K562 (cell line): Measurements from ENCODE around the gene SVEP1. TPM values are rescaled to one million over a fixed set of nuclear protein-coding genes. Genes with fewer than 3 reads are reported as not detected.

Experiments
- CBFB ChIP-seq: sonication (generic); formaldehyde crosslinking; IDR thresholded peaks from 2 replicates; pipeline ENCODE4 v1.4.0; 2020; ENCODE audit warnings: mild to moderate bottlenecking, missing genetic modification reagents
- ESRRA ChIP-seq: fragments of 450-650 bp; IDR thresholded peaks from 2 replicates; pipeline ENCODE4 v1.6.1; 2014; ENCODE audit warnings: low read depth, mild to moderate bottlenecking, moderate library complexity, borderline replicate concordance
- PTTG1 ChIP-seq: fragments of 450-650 bp; IDR thresholded peaks from 2 replicates; pipeline ENCODE4 v1.6.1; 2016; ENCODE audit warnings: low read depth, mild to moderate bottlenecking, missing genetic modification characterization, missing compliant biosample characterization
- REST ChIP-seq, 2 experiments: fragments of 450-650 bp; formaldehyde crosslinking in 1 of 2; IDR thresholded peaks; 2 replicates each; pipeline versions ENCODE4 v1.4.0 to v1.6.1; 2014 to 2020; ENCODE audit warnings: mild to moderate bottlenecking in 2 of 2, borderline replicate concordance in 1 of 2, low read depth in 1 of 2
- ZBTB7A ChIP-seq: IDR thresholded peaks from 2 replicates; pipeline ENCODE4 v1.6.1; 2011; ENCODE audit warnings: low read depth, mild to moderate bottlenecking, low read length, moderate library complexity, borderline replicate concordance; ENCODE audit not compliant: control insufficient read depth
- polyA plus RNA-seq, 8 experiments: library from polyadenylated mRNA; depleted of rRNA in 4 of 8; stranded (reverse) in 5 of 8; unstranded in 3 of 8; fragments of >200 nt; fragmentation: Nextera tagmentation in 2 of 8; fragmentation: Illumina TruSeq in 1 of 8; extraction: Ambion mirVana in 2 of 8; extraction: Trizol in 1 of 8; gene quantifications; 2 replicates each; pipeline versions ENCODE4 v1.2.1 to v1.2.3, GENCODE V29; 2011 to 2014; ENCODE audit warnings: inconsistent platforms in 1 of 8, missing spikeins in 1 of 8
- total RNA-seq, 7 experiments: library from RNA; depleted of rRNA in 6 of 7; stranded (reverse); fragments of >200 nt in 6 of 7; fragmentation: Illumina TruSeq in 2 of 7; extraction: Trizol in 2 of 7; gene quantifications; 2 replicates each; pipeline versions ENCODE4 v1.2.1 to v1.2.3, GENCODE V29; 2011 to 2021; ENCODE audit warnings: low replicate concordance in 1 of 7

The SVEP1 gene
- total and polyA plus RNA-seq, 9 of the 15 experiments (the other 6 are each of a cell fraction or from before 2014, with no cell fraction given): 0.20 to 0.84 (median 0.43) TPM

DNA sequence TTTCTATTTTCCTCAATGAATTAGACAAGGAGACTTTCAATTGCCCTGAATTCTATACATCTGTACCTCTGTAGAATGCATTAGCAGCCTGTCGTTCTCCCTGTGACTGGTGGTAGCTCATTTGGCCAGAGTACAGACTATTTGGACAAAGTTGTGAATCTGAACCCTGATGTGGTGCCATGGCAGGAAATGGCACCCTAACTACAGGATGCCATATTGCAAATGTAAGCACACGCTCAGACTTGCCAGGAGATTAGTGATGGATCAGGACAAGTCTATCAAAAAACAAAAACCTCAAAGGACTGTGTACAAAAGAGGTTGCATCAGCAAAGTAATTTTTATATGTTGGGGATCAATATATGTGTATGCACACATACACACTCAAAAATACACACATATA, 58.3 kb downstream of the SVEP1 start (continued):
- TF ChIP-seq REST (IDR thresholded peaks at IDR 0.05; ENCODE audit: borderline replicate concordance) (no peak), REST (CRISPR knock-in tag; IDR thresholded peaks at IDR 0.05; ENCODE audit: low read depth) (no peak), ESRRA (no peak), ZBTB7A (no peak), PTTG1 (tag) (no peak), CBFB (CRISPR knock-in tag) (no peak)
